ENCODE results near the gene FRMPD4.

- TF ChIP-seq CTCF (IDR thresholded peaks at IDR 0.05; ENCODE audit: low read length), result no peak
- TF ChIP-seq EZH2phosphoT487 (IDR thresholded peaks at IDR 0.05; ENCODE audit: low read length), result no peak
These were observed 329.0 kb downstream of the FRMPD4 start for GRCh38 chrX:12467321-12467720.
